Measurements from ENCODE around the gene ZNF423. TPM values are rescaled to one million over a fixed set of nuclear protein-coding genes. Genes with fewer than 3 reads are reported as not detected.
"Not testable (repeated sequence)": the region's sequence is repeated elsewhere in the genome, so short reads cannot be mapped to it uniquely, and the experiment has no call there.

ZNF423 gene
- total and polyA plus RNA-seq, 5 donors, result 5.5 to 22.2 (median 14.4) TPM

DNA sequence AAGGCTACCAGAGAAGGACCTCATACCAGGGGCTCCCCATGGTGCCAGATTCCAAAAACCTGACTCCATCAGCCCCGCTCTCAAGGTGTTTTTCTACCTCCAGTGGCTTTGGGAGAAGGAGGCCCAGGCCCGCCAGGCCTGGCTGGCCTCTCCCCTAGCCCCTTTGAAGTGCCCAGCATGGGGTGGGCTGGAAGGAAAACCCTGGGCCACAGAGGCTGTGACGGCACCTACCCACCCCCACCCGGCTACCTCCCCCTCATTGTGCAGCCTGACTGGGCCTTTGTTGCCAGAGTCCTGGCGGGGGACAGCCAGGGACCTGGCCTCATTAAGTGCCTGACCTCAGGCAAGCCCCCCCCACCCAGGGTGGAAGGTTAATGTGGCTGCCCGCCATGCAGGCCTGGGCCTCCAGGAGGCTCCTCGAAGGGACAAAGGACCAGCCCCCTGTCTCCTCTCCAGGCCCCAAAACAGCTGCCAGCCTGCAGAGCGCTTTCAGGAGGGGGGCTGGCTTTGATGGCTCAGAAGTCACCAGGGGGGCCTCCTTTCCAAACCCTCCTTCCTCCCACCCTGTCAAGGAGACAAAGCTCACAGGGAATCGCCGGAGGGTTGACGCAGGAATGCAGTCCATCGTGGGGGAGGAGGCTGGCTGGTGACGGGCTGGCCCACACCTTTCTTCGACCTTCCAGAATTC is 159.4 kb downstream of the ZNF423 start:
- no peak overlapping the region for H3K27ac ChIP-seq (ENCODE audit: low read length)
- H3K9me3 ChIP-seq (ENCODE audit: control insufficient read depth, low read length), result no peaks in the 10 kb centered on the region
- intact Hi-C loops (cut with DNase I), result no loop called here
- ATAC-seq (no peak), DNase-seq (no peak)
- H3K4me3 ChIP-seq (ENCODE audit: low read length), result no peak overlapping the region
- 89% methylated on average over 14 of the region's 14 CpGs for WGBS
- H3K4me1 ChIP-seq (ENCODE audit: control insufficient read depth, insufficient read depth, low read length), result peaks cover 2% of the 10 kb centered on the region
- H3K27me3 ChIP-seq (ENCODE audit: control insufficient read depth, insufficient read depth), result no peaks in the 10 kb centered on the region

DNA sequence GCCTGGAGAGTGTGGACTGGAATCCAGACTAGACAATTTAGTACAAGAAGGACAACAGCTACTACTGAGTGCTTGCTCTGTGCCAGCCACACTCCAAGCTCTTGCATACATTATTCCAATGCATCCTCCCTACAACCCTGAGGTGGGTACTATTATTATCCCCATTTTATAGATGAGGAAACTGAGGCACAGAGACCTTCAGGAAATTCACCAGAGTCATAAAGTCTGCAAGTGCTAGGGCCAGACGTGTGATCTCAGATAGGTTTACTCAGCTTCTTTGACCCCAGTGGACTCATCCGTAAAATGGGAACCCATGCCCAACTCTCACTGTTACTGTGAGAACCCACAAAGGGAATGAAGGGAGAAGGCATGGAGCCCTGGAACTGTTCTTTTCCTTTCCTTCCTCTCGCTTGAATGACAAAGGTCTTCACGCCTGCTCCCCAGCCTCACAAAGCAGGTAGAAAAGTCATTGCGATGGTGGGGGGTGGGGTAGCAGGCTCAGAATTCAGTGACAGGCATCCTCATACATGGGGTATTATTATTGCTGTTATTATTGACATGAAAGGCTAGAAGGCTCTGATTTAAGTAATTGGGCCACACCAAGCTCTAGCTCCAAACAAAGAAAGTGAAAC is 160.0 kb downstream of the ZNF423 start:
- DNase-seq (no peak), ATAC-seq (no peak)
- no peak overlapping the region for H3K4me3 ChIP-seq (ENCODE audit: low read length)
- H3K27ac ChIP-seq (ENCODE audit: low read length), result no peak overlapping the region
- intact Hi-C loops (cut with DNase I), result no loop called here
- 92% methylated on average over 5 of the region's 5 CpGs for WGBS
- H3K9me3 ChIP-seq (ENCODE audit: control insufficient read depth, low read length), result no peaks in the 10 kb centered on the region
- H3K27me3 ChIP-seq (ENCODE audit: control insufficient read depth, insufficient read depth), result no peaks in the 10 kb centered on the region
- peaks cover 2% of the 10 kb centered on the region for H3K4me1 ChIP-seq (ENCODE audit: control insufficient read depth, insufficient read depth, low read length)

DNA sequence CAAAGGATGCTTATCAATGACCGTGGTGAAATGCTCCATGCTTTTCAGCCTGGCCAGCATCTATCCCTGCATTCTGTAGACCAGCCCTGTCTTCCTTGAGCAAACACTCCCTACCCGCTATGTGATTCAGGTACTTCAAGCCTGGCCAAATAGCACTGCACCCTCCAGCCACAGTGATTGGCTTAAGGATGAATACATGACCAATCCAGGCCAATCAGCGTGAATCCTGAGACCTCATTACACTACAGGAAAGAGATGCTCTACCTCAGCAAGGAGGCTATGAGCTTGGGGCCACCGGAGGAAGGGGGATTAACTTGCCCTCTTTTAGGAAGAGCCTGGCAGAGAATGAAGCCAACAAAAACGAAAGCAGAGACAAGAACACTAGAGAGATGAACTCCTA is 162.5 kb downstream of the ZNF423 start:
- intact Hi-C loops (cut with DNase I), result no loop called here
- no peak overlapping the region for H3K4me3 ChIP-seq (ENCODE audit: low read length)
- no peak for ATAC-seq
- H3K9me3 ChIP-seq (ENCODE audit: control insufficient read depth, low read length), result no peaks in the 10 kb centered on the region
- peaks cover under 1% of the 10 kb centered on the region for H3K4me1 ChIP-seq (ENCODE audit: control insufficient read depth, insufficient read depth, low read length)
- no peak for DNase-seq
- H3K27me3 ChIP-seq (ENCODE audit: control insufficient read depth, insufficient read depth), result no peaks in the 10 kb centered on the region
- WGBS, result 88% methylated on average over 5 of the region's 5 CpGs
- no peak overlapping the region for H3K27ac ChIP-seq (ENCODE audit: low read length)

DNA sequence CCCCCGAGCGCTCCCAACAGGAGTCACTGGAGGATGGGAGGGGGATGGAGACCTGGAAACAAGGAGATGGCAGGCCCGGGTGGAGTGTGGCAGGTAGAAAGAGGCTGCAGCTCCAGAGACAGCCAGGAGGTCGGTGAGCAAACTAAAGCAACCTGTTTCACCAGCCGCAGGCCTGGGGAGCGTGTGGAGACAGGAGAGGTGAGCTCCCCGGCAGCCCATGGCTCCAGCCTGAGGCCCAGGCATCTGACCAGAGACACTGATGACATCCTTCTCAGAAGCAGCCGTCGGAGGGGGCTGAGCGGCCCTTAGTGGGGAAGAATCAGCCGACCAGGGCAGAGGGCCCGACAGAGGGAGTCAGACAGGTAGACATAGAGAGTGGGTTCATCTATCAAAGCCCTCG is 165.1 kb downstream of the ZNF423 start:
- no peak for DNase-seq
- no peak for ATAC-seq
- H3K27me3 ChIP-seq (ENCODE audit: control insufficient read depth, insufficient read depth), result no peaks in the 10 kb centered on the region
- H3K4me1 ChIP-seq (ENCODE audit: control insufficient read depth, insufficient read depth, low read length), result no peaks in the 10 kb centered on the region
- no peak overlapping the region for H3K27ac ChIP-seq (ENCODE audit: low read length)
- H3K9me3 ChIP-seq (ENCODE audit: control insufficient read depth, low read length), result no peaks in the 10 kb centered on the region
- 90% methylated on average over 13 of the region's 13 CpGs for WGBS
- no peak overlapping the region for H3K4me3 ChIP-seq (ENCODE audit: low read length)
- intact Hi-C loops (cut with DNase I), result no loop called here

DNA sequence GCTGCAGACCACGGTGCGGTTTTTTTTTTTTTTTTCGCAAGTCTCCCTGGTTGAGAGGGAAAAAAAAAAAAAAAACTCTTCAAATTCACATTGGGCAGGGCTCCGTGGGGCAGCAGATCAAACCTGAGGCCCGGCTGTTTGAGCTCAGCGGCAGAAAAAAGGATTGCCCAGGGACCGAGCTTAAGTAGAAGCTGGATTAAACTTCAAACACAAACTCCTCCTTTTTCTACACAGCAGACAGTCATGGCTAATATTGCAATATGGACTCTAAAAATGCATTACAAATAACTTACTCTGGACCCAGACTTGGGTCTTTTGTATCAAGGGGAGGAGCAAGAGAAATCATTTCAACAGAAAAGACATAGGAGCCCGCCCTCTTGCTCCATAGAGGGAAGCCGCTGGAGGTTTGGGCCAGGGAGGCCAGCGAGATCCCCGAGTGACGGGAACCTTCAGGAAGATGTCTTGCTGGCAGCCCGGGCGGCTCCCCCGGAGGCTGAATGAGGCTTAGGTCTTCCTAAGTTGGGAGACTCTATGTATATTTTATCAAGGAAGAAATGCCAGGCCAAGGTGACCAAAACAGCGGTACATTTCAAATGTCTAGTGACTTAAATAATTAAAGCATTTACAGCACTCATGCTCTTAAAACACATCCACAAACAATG is 167.7 kb downstream of the ZNF423 start:
- WGBS, result 84% methylated on average over 16 of the region's 16 CpGs
- Histone ChIP-seq H3K27ac (ENCODE audit: low read length) (no peak overlapping the region), H3K9me3 (ENCODE audit: control insufficient read depth, low read length) (no peaks in the 10 kb centered on the region), H3K27me3 (ENCODE audit: control insufficient read depth, insufficient read depth) (no peaks in the 10 kb centered on the region), H3K4me1 (ENCODE audit: control insufficient read depth, insufficient read depth, low read length) (no peaks in the 10 kb centered on the region), H3K4me3 (ENCODE audit: low read length) (no peak overlapping the region)
- no peak for DNase-seq
- ATAC-seq, result no peak
- intact Hi-C loops (cut with DNase I), result no loop called here

DNA sequence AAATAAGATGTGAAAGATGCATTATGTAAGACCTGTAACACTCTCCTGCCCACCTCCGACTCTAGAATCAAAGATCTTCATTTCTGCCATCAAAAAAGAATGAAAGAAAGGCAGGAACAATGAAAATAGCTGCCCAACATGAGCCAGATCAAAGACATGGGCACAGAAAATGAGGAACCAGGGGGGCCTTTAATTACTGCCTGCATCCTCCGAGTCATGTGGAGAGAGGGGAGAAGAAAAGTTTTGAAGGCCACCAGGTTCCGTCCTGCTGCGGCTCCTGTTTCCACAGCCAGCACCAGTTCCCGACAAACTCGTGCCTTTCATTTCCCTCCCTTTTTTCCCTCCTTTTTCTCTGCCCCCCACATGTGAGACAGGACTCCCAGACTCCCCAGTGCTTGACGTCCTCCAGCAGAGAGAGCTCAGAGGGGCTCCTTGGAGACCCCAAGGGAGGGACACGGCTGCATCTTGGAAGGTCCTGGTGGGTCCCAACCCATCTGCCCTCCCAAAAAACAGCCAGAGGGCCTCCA is 168.4 kb downstream of the ZNF423 start:
- H3K9me3 ChIP-seq (ENCODE audit: control insufficient read depth, low read length), result no peaks in the 10 kb centered on the region
- H3K27ac ChIP-seq (ENCODE audit: low read length), result no peak overlapping the region
- H3K27me3 ChIP-seq (ENCODE audit: control insufficient read depth, insufficient read depth), result no peaks in the 10 kb centered on the region
- ATAC-seq (no peak), DNase-seq (no peak)
- WGBS, result 69% methylated on average over 8 of the region's 8 CpGs
- H3K4me1 ChIP-seq (ENCODE audit: control insufficient read depth, insufficient read depth, low read length), result no peaks in the 10 kb centered on the region
- intact Hi-C loops (cut with DNase I), result no loop called here
- H3K4me3 ChIP-seq (ENCODE audit: low read length), result no peak overlapping the region

DNA sequence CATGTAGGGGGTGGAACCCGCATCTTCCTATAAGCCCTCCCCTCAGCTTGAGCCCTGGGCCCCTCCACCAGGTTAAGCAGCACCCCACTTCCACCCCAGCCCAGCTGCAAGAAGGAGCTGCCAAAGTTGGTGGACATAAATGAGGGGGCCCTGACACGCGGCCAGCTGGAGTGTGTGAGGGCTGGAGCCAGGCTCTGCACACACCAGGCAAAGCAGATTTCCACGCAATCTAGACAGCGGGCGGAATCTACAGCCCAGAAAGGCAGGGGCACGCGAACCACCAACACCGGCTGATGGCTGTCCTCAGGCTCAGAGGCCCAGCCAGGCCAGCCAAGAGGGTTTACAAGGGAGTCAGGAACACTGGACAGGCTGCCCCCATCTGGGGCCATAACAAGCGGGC is 171.2 kb downstream of the ZNF423 start:
- Histone ChIP-seq H3K4me1 (ENCODE audit: control insufficient read depth, insufficient read depth, low read length) (no peaks in the 10 kb centered on the region), H3K27ac (ENCODE audit: low read length) (no peak overlapping the region), H3K4me3 (ENCODE audit: low read length) (no peak overlapping the region), H3K9me3 (ENCODE audit: control insufficient read depth, low read length) (no peaks in the 10 kb centered on the region), H3K27me3 (ENCODE audit: control insufficient read depth, insufficient read depth) (no peaks in the 10 kb centered on the region)
- DNase-seq (no peak), ATAC-seq (no peak)
- intact Hi-C loops (cut with DNase I), result no loop called here
- 82% methylated on average over 10 of the region's 10 CpGs for WGBS

DNA sequence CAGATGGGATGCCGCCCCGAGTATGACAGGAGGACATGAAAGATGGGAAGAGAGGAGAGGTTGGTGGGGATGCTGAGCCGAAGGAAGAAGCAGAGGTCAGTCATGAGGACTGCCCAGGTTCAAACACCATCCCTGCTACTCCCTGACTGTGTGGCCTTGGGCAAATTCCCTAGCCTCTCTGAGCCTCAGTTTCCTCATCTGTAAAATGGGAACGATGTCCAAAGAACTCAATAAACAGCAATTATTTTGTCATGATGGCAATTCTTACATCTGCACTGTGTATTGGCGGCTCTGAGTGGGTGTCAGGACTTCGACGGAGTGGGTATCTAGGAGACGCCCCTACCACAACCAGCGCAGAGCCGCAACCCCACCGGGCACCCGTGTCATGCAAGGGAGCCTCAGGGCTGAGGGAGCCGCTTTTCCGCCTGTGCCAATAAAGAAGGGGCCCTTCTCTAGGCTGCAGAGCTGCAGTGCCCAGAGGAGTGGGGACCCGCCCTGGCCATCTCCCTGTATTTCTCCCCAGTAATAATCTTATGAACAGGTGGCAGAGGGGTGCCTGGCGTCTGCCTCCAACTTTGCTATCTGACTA is 173.2 kb downstream of the ZNF423 start:
- DNase-seq (no peak), ATAC-seq (no peak)
- no peaks in the 10 kb centered on the region for H3K27me3 ChIP-seq (ENCODE audit: control insufficient read depth, insufficient read depth)
- intact Hi-C loops (cut with DNase I), result no loop called here
- no peaks in the 10 kb centered on the region for H3K4me1 ChIP-seq (ENCODE audit: control insufficient read depth, insufficient read depth, low read length)
- no peaks in the 10 kb centered on the region for H3K9me3 ChIP-seq (ENCODE audit: control insufficient read depth, low read length)
- H3K27ac ChIP-seq (ENCODE audit: low read length), result no peak overlapping the region
- 96% methylated on average over 16 of the region's 16 CpGs for WGBS
- H3K4me3 ChIP-seq (ENCODE audit: low read length), result no peak overlapping the region

DNA sequence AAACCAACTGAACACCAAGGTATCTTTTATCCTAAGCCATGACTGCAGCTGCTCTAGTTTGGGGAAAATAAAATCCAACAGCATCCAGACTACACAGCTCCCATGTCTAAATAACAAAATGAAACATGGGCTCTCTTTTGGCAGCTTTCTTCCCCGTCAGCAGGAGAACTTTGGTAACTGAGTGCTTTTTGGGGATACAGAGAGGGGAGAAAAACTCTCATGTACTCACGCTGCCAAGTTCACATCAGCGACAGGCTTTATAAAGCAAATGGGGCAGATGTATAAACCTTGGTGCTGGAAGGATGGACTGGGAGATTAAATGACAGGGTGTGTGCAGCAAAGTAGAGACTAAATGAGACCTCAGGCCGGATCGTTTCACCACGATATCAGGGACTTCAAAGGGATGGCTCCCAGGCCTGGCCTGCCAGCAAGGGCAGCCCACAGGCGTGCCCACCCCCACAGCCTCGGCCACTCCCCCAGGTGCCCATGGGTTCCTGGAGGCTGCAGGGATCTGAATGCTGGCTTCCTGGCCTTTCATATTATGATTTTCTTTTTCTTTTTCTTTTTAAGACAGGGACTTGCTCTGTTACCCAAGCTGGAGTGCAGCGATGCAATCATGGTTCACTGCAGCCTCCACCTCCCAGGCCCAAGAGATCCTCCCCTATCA is 174.6 kb downstream of the ZNF423 start:
- no peak for ATAC-seq
- Histone ChIP-seq H3K9me3 (ENCODE audit: control insufficient read depth, low read length) (no peaks in the 10 kb centered on the region), H3K27ac (ENCODE audit: low read length) (no peak overlapping the region), H3K27me3 (ENCODE audit: control insufficient read depth, insufficient read depth) (no peaks in the 10 kb centered on the region), H3K4me1 (ENCODE audit: control insufficient read depth, insufficient read depth, low read length) (no peaks in the 10 kb centered on the region), H3K4me3 (ENCODE audit: low read length) (no peak overlapping the region)
- DNase-seq, result no peak
- intact Hi-C loops (cut with DNase I), result no loop called here
- WGBS, result 91% methylated on average over 9 of the region's 9 CpGs

DNA sequence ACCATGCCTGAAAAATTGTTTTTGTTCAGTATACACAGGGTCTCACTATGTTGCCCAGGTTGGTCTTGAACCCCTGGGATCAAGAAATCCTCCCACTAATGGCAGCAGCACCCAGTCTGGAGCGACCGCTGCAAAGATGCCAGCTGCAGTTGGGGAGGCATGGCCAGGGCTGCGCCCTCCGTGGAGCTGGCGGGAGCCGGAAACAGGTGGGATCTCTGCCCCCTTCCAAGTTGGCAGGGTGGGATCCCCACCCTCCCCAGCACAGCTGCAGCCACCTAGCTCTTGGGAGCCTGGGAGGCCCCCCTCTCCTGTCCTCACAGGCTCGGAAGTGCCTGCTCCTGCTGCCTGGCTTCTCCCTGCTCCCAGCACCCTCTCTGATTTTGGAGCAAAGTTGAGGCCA is 176.8 kb downstream of the ZNF423 start:
- WGBS, result 97% methylated on average over 7 of the region's 7 CpGs
- H3K9me3 ChIP-seq (ENCODE audit: control insufficient read depth, low read length), result no peaks in the 10 kb centered on the region
- no peak for DNase-seq
- no peak for ATAC-seq
- no peaks in the 10 kb centered on the region for H3K27me3 ChIP-seq (ENCODE audit: control insufficient read depth, insufficient read depth)
- no peak overlapping the region for H3K27ac ChIP-seq (ENCODE audit: low read length)
- no peak overlapping the region for H3K4me3 ChIP-seq (ENCODE audit: low read length)
- intact Hi-C loops (cut with DNase I), result no loop called here
- H3K4me1 ChIP-seq (ENCODE audit: control insufficient read depth, insufficient read depth, low read length), result no peaks in the 10 kb centered on the region

DNA sequence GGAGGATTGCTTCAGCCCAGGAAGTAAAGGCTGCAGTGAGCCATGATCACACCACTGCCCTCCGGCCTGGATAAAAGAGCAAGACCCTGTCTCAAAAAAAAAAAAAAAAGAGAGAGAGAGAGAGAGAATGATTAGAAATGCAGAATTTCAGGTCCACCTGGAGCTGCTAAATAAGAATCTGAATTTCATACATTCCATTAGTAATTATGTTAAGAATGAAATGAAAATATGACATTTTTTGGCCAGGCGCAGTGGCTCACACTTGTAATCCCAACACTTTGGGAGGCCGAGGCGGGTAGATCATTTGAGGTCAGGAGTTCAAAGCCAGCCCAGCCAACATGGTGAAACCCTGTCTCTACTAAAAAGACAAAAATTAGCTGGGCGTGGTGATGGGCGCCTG is 178.3 kb downstream of the ZNF423 start:
- H3K27ac ChIP-seq (ENCODE audit: low read length); DNase-seq; H3K27me3 ChIP-seq (ENCODE audit: control insufficient read depth, insufficient read depth); H3K4me3 ChIP-seq (ENCODE audit: low read length); H3K9me3 ChIP-seq (ENCODE audit: control insufficient read depth, low read length); H3K4me1 ChIP-seq (ENCODE audit: control insufficient read depth, insufficient read depth, low read length); intact Hi-C loops (cut with DNase I); ATAC-seq: not testable (repeated sequence)
- WGBS, result 93% methylated on average over 6 of the region's 6 CpGs

Measured in right cardiac atrium (tissue), 5 donors.